Duodenal mucosa (tissue), 2 donors: ENCODE data around the gene PRELP.

Source experiments
- H3K27ac ChIP-seq: one replicate; pipeline ENCODE4 v1.7.0; 2013; ENCODE audit warnings: low read depth, low read length
- H3K27me3 ChIP-seq, 2 donors: one replicate each; pipeline ENCODE4 v1.7.0; 2013; ENCODE audit warnings: low read length in 2 of 2, control low read depth in 1 of 2; ENCODE audit not compliant: insufficient read depth in 2 of 2, control insufficient read depth in 1 of 2
- H3K36me3 ChIP-seq, 2 donors: one replicate each; pipeline ENCODE4 v1.7.0; 2013; ENCODE audit warnings: low read length in 2 of 2, control low read depth in 1 of 2; ENCODE audit not compliant: insufficient read depth in 2 of 2, control insufficient read depth in 1 of 2
- H3K4me1 ChIP-seq, 2 donors: one replicate each; pipeline ENCODE4 v1.7.0; 2013; ENCODE audit warnings: low read length in 2 of 2, control low read depth in 1 of 2; ENCODE audit not compliant: insufficient read depth in 2 of 2, control insufficient read depth in 1 of 2
- H3K4me3 ChIP-seq, 2 donors: one replicate each; pipeline ENCODE4 v1.7.0; 2013; ENCODE audit warnings: low read length in 2 of 2, low read depth in 1 of 2
- H3K9ac ChIP-seq, 2 donors: one replicate each; pipeline ENCODE4 v1.7.0; 2013; ENCODE audit warnings: low read length in 2 of 2, low read depth in 1 of 2
- H3K9me3 ChIP-seq, 2 donors: one replicate each; pipeline ENCODE4 v1.7.0; 2013; ENCODE audit warnings: low read length in 2 of 2, control low read depth in 1 of 2; ENCODE audit not compliant: control insufficient read depth in 1 of 2

Gene PRELP

DNA sequence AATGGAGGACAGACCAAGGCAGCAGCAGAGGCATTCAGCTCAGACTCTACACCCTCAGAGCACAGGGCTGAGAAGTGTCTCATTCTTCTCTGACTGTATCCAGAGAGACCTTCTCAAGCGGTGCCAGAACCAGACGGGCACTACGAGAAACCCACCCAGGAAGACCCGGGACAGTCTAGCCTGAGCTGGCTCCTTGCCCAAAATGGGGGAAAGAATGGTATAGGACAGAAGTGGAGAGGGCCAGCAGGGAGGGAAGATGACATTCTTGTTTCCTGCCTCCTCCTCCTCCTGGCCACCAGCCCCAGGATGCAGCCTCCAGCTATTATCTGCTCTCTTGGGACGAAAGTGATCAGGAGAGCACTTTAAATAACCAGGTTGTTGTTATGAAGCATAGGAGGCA lies 22.6 kb upstream of the PRELP start:
- H3K9me3 ChIP-seq = no peaks in the 10 kb centered on the region

DNA sequence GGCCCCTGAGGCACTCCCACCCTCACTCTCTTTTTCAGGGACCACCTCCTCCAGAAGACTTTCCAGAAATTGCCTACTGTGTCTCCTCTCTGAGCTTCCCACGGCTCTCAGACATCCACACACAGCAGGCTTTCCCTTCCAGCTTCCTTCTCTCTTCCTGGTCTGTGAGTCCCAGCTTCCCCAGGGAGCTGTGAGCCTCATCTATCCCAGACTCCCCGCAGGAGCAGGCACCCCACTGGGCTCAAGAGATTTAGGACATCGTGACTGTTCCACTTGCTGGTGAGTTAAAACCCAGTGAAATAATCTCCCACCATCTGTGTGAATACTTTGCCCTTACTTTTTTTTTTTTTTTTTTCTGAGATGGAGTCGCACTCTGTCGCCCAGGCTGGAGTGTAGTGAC lies 22.0 kb upstream of the PRELP start:
- H3K4me1 ChIP-seq = no peaks in the 10 kb centered on the region

More for the DNA sequence above, 22.6 kb upstream of the PRELP start:
- peaks cover 6 to 25% of the 10 kb centered on the region in 2 donors for H3K27me3 ChIP-seq
- no peak overlapping the region for H3K4me3 ChIP-seq
- no peaks in the 10 kb centered on the region for H3K36me3 ChIP-seq
- H3K4me1 ChIP-seq = no peaks in the 10 kb centered on the region
- H3K9ac ChIP-seq = no peak overlapping the region
- no peak overlapping the region for H3K27ac ChIP-seq

DNA sequence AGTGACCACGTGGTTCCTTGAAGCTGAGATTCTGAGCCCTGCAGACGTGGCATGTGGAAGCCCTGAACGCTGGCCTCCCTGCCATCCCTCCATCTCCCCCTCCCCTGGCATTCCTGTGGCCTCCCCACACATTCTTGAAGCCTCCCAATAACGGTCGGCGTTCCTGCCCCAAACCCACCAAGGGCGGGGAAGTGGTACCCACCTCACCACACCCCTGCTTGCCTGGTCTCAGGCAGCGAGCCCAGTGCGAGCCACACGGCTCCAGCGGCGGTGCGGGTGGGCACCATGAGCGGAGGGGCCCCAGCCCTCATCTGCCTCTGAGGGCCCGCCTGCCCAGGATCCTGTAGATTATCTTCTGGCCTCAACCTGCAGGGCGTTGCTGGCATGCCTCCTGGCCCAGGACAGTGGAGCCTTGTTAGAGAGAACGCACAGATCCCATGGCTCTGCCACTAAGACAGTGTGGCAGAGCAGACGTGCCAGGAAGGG lies 20.6 kb upstream of the PRELP start:
- Histone ChIP-seq H3K4me1 (no peaks in the 10 kb centered on the region), H3K27me3 (peaks cover 6 to 20% of the 10 kb centered on the region in 2 donors), H3K36me3 (no peaks in the 10 kb centered on the region), H3K4me3 (no peak overlapping the region), H3K9me3 (no peaks in the 10 kb centered on the region), H3K27ac (no peak overlapping the region), H3K9ac (no peak overlapping the region)

More for the DNA sequence above, 22.0 kb upstream of the PRELP start:
- peaks cover 6 to 23% of the 10 kb centered on the region in 2 donors for H3K27me3 ChIP-seq
- H3K36me3 ChIP-seq = no peaks in the 10 kb centered on the region
- H3K9ac ChIP-seq = no peak overlapping the region
- H3K4me3 ChIP-seq = no peak overlapping the region
- no peak overlapping the region for H3K27ac ChIP-seq
- no peaks in the 10 kb centered on the region for H3K9me3 ChIP-seq

DNA sequence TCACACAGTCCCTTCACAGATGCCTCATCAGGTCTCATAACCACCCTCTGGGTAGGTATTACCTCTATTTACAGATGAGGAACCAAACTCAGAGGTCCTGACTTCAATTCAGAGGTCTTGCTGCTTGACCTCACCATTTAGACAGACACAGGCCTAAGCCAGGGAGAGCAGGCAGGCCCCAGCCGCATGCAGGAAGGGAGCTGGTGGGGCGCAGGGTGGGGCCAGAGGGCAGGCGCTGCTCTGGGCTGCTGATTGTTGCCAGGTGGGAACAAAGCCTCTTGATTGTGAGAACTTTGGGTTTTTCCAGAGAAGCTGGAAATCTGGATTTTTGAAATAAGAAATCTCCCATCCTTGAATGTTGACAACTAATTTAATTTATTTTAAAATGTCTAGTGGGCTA lies 19.9 kb upstream of the PRELP start:
- Histone ChIP-seq H3K4me1 (no peaks in the 10 kb centered on the region), H3K27ac (no peak overlapping the region), H3K9me3 (no peaks in the 10 kb centered on the region), H3K9ac (no peak overlapping the region), H3K27me3 (peaks cover 6 to 20% of the 10 kb centered on the region in 2 donors), H3K36me3 (no peaks in the 10 kb centered on the region), H3K4me3 (no peak overlapping the region)

DNA sequence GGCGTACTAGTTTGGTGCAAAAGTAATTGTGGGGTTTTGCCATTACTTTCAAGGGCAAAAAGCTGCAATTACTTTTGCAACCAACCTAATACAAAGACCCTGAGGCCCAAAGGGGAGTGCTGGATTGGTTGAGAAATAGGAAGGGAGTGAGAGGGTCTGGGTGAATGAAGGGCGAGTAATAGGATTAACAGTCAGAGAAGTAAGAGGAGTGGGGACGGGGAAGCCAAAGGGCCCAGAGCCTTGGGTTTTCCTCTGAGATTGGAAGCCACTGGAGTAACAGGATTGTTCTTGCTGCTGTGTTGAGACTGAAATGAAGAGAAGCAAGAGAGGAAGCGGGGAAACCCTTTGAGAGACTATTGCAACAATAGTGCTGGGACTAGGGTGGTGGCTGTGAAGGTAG lies 19.0 kb upstream of the PRELP start:
- Histone ChIP-seq H3K9ac (no peak overlapping the region), H3K27ac (no peak overlapping the region), H3K4me1 (no peaks in the 10 kb centered on the region), H3K4me3 (no peak overlapping the region), H3K27me3 (peaks cover 6 to 19% of the 10 kb centered on the region in 2 donors), H3K36me3 (no peaks in the 10 kb centered on the region), H3K9me3 (no peaks in the 10 kb centered on the region)

DNA sequence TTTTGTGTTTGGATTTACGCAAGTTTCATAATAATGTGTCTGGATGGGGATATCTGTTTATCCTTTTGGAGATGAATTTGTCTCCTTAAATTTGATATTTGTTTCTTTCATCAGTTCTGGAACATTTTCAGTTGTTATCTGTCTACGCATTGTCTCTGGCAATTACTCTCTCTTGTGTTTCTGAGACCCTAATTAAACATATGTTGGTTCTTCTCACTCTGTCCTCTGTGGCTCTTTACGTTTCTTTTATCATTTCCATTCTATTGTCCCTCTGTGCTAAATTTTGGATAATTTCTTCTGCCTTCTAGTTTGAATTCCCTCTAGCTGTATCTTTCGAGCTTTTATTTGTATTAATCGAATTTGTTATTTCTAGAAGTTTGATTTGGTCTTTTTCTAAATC lies 17.5 kb upstream of the PRELP start:
- H3K27ac ChIP-seq = no peak overlapping the region
- H3K36me3 ChIP-seq = no peaks in the 10 kb centered on the region
- H3K4me3 ChIP-seq = no peak overlapping the region
- H3K9ac ChIP-seq = no peak overlapping the region
- peaks cover under 1 to 10% of the 10 kb centered on the region in 2 donors for H3K27me3 ChIP-seq
- H3K9me3 ChIP-seq = no peaks in the 10 kb centered on the region
- no peaks in the 10 kb centered on the region for H3K4me1 ChIP-seq

DNA sequence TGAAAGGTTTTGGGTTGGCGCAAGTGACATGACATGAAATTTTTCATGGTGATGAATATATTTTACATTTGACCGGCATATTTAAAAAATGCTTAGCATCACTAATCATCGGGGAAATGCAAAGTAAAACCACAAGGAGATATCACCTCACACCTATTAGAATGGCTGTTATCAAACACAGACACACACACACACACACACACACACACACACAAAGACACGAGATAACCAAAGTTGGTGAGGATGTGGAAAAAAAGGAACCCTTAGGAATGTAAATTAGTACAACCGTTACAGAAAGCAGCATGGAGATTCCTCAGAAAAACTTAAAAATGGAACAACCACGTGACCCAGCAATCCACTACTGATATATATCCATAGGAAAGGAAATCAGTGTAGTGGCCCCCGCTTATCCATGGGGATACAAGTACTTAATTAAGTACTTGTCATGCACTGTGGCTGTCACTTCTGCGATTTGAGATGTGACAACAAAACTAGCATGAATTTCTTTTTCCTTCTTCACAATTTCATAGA lies 15.9 kb upstream of the PRELP start:
- Histone ChIP-seq H3K9ac (no peak overlapping the region), H3K4me1 (no peaks in the 10 kb centered on the region), H3K27ac (no peak overlapping the region), H3K4me3 (no peak overlapping the region), H3K27me3 (peaks cover 4 to 5% of the 10 kb centered on the region in 2 donors), H3K36me3 (no peaks in the 10 kb centered on the region), H3K9me3 (no peaks in the 10 kb centered on the region)

DNA sequence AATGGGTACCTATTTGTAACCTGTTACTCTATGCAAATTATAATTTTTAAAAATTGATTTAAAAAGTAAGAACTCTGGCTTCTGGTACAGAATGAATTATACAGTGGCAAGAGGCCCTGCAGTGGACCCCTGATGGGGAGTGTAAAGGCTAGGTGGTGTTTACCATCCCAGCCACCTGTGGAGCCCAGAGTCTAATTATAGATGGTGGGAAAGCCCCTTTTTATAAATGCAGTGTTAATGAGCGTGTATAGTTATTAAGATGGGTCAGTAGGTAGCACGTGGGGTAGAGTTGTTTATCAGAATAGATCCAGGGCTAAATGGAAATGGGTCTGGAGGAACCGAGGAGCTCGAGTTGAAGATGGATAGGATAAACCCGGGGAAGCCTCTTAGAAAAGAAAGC lies 13.9 kb upstream of the PRELP start:
- peaks cover 0 to 7% of the 10 kb centered on the region in 2 donors for H3K4me1 ChIP-seq
- H3K36me3 ChIP-seq = no peaks in the 10 kb centered on the region
- H3K27me3 ChIP-seq = peaks cover 3 to 4% of the 10 kb centered on the region in 2 donors

DNA sequence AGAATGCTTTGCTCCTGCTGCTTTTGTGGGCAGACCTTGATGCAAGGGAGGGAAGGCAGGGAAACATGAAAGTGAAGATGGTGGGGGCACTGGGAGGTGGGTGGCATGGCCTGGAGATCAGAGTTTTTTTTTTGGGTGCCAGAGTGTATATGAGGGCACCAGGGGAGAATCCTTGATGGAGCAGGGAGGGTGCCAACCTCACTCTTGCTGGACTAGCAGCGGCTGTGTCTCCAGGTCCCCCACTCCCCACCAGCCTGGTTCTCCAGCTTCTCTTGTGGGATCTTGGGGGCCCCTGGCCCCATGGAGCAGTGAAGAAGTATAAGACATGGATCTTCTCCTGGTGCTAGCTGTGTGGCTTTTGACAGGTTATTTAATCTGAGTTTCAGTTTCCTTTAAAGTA lies 13.5 kb upstream of the PRELP start:
- Histone ChIP-seq H3K36me3 (no peaks in the 10 kb centered on the region), H3K27me3 (peaks cover 0 to 4% of the 10 kb centered on the region in 2 donors), H3K9me3 (no peaks in the 10 kb centered on the region), H3K4me1 (peaks cover 0 to 8% of the 10 kb centered on the region in 2 donors), H3K27ac (no peak overlapping the region), H3K9ac (no peak overlapping the region), H3K4me3 (no peak overlapping the region)

More for the DNA sequence above, 13.9 kb upstream of the PRELP start:
- Histone ChIP-seq H3K9me3 (no peaks in the 10 kb centered on the region), H3K27ac (no peak overlapping the region), H3K4me3 (no peak overlapping the region), H3K9ac (no peak overlapping the region)

DNA sequence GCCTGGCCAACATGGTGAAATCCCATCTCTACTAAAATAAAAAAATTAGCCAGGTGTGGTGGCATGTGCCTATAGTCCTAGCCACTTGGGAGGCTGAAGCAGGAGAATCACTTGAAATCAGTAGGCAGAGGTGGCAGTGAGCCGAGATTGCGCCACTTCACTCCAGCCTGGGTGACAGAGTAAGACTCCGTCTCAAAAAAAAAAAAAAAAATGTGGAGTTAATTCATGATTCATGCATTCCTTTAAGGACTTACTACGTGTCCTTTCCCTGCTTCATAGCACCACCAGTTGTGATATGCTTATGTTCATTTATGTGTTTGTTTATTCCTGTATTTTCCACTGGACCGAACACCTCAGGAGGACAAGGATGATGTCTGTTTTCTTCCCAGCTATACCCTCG lies 12.7 kb upstream of the PRELP start:
- H3K4me3 ChIP-seq = no peak overlapping the region
- H3K9me3 ChIP-seq = no peaks in the 10 kb centered on the region
- H3K4me1 ChIP-seq = peaks cover 3 to 8% of the 10 kb centered on the region in 2 donors
- no peak overlapping the region for H3K27ac ChIP-seq
- no peak overlapping the region for H3K9ac ChIP-seq
- no peaks in the 10 kb centered on the region for H3K36me3 ChIP-seq
- peaks cover 0 to 4% of the 10 kb centered on the region in 2 donors for H3K27me3 ChIP-seq
